ENCODE measurements around the gene EXD3. TPM values are rescaled to one million over a fixed set of nuclear protein-coding genes. Genes with fewer than 3 reads are reported as not detected.

The EXD3 gene
- total and polyA plus RNA-seq, 4 donors: 8.6 to 30.5 (median 19.5) TPM

- H3K9ac ChIP-seq (ENCODE audit: insufficient read depth in 1 of 2, low read length in 2 of 2): no peak overlapping the region
These were observed 114.8 kb downstream of the EXD3 start for GRCh38 chr9:137308057-137308619.

GRCh38 chr9:137307255-137308056 is 115.5 kb downstream of the EXD3 start:
- H3K27ac ChIP-seq (ENCODE audit: low read depth in 1 of 2, low read length in 1 of 2): peak overlapping the region in 1 of 2 donors; percentile 86
- TF ChIP-seq CTCF (IDR thresholded peaks at IDR 0.05; ENCODE audit: control extremely low read depth, extremely low read depth): no peak
- H3K9me3 ChIP-seq (ENCODE audit: control insufficient read depth in 4 of 4, insufficient read depth in 3 of 4, low read length in 3 of 4): no peaks in the 10 kb centered on the region
- H3K27me3 ChIP-seq (ENCODE audit: control insufficient read depth in 3 of 3, insufficient read depth in 3 of 3, low read length in 2 of 3): peaks cover 0 to 3% (median 0%) of the 10 kb centered on the region in 3 donors
- WGBS, 2 donors: 23 to 28% methylated on average over 29 to 30 of the region's 30 CpGs
- H3K9ac ChIP-seq (ENCODE audit: insufficient read depth in 1 of 2, low read length in 2 of 2): no peak overlapping the region
- peaks cover 0 to 47% (median 19%) of the 10 kb centered on the region in 5 donors for H3K4me1 ChIP-seq (ENCODE audit: control insufficient read depth in 5 of 5, insufficient read depth in 5 of 5, low read length in 5 of 5)
- no peaks in the 10 kb centered on the region for H3K36me3 ChIP-seq (ENCODE audit: control insufficient read depth in 4 of 4, insufficient read depth in 4 of 4, low read length in 4 of 4)
- no peak for ATAC-seq (ENCODE audit: insufficient read depth, low FRiP score)
- no peak overlapping the region for H3K4me3 ChIP-seq
- no peak for DNase-seq

More at GRCh38 chr9:137308057-137308619, 114.8 kb downstream of the EXD3 start:
- TF ChIP-seq CTCF (IDR thresholded peaks at IDR 0.05; ENCODE audit: control extremely low read depth, extremely low read depth): no peak
- peaks cover 0 to 42% (median 13%) of the 10 kb centered on the region in 5 donors for H3K4me1 ChIP-seq (ENCODE audit: control insufficient read depth in 5 of 5, insufficient read depth in 5 of 5, low read length in 5 of 5)
- ATAC-seq (ENCODE audit: insufficient read depth, low FRiP score) (no peak), DNase-seq (peak in 1 of 3 donors; percentile 15)
- peaks cover 0 to 3% (median 0%) of the 10 kb centered on the region in 3 donors for H3K27me3 ChIP-seq (ENCODE audit: control insufficient read depth in 3 of 3, insufficient read depth in 3 of 3, low read length in 2 of 3)
- H3K9me3 ChIP-seq (ENCODE audit: control insufficient read depth in 4 of 4, insufficient read depth in 3 of 4, low read length in 3 of 4): no peaks in the 10 kb centered on the region
- H3K27ac ChIP-seq (ENCODE audit: low read depth in 1 of 2, low read length in 1 of 2): no peak overlapping the region
- H3K4me3 ChIP-seq: no peak overlapping the region
- 64 to 78% methylated on average over 20 of the region's 20 CpGs for WGBS, 2 donors
- H3K36me3 ChIP-seq (ENCODE audit: control insufficient read depth in 4 of 4, insufficient read depth in 4 of 4, low read length in 4 of 4): no peaks in the 10 kb centered on the region

- peak overlapping the region; percentile 22 to 86 for H3K27ac ChIP-seq (ENCODE audit: low read depth in 1 of 2, low read length in 1 of 2)
- H3K36me3 ChIP-seq (ENCODE audit: control insufficient read depth in 4 of 4, insufficient read depth in 4 of 4, low read length in 4 of 4): no peaks in the 10 kb centered on the region
- TF ChIP-seq CTCF (IDR thresholded peaks at IDR 0.05; ENCODE audit: control extremely low read depth, extremely low read depth): no peak
- 28 to 33% methylated on average over 17 to 23 of the region's 23 CpGs for WGBS, 2 donors
- no peaks in the 10 kb centered on the region for H3K9me3 ChIP-seq (ENCODE audit: control insufficient read depth in 4 of 4, insufficient read depth in 3 of 4, low read length in 3 of 4)
- DNase-seq (no peak), ATAC-seq (ENCODE audit: insufficient read depth, low FRiP score) (no peak)
- peaks cover 0 to 47% (median 19%) of the 10 kb centered on the region in 5 donors for H3K4me1 ChIP-seq (ENCODE audit: control insufficient read depth in 5 of 5, insufficient read depth in 5 of 5, low read length in 5 of 5)
- H3K4me3 ChIP-seq: no peak overlapping the region
- no peak overlapping the region for H3K9ac ChIP-seq (ENCODE audit: insufficient read depth in 1 of 2, low read length in 2 of 2)
- H3K27me3 ChIP-seq (ENCODE audit: control insufficient read depth in 3 of 3, insufficient read depth in 3 of 3, low read length in 2 of 3): peaks cover 0 to 3% (median 0%) of the 10 kb centered on the region in 3 donors
These were observed 116.1 kb downstream of the EXD3 start for GRCh38 chr9:137306850-137307254.

All from lung (tissue), 12 donors.